Medulla oblongata (tissue), 1 donor: ENCODE results near the gene HECW1.
"Not testable (repeated sequence)": the region's sequence is repeated elsewhere in the genome, so short reads cannot be mapped to it uniquely, and the experiment has no call there.

Source experiments
- DNase-seq: peaks from one replicate; pipeline ENCODE4 v3.0.0-alpha.2; 2015; ENCODE audit errors: extremely low spot score

Gene HECW1

GRCh38 chr7:43112459-43112940, at the start of gene HECW1:
Gene HECW1 (plus strand): TSS chr7:43112647. CDS start chr7:43243906, 131,259 bp downstream.
- no peak for DNase-seq

- DNase-seq: no peak
These were observed 40.8 kb upstream of the HECW1 start for GRCh38 chr7:43071604-43072003.

- no peak for DNase-seq
These were observed 39.9 kb upstream of the HECW1 start for GRCh38 chr7:43072530-43072929.

DNA sequence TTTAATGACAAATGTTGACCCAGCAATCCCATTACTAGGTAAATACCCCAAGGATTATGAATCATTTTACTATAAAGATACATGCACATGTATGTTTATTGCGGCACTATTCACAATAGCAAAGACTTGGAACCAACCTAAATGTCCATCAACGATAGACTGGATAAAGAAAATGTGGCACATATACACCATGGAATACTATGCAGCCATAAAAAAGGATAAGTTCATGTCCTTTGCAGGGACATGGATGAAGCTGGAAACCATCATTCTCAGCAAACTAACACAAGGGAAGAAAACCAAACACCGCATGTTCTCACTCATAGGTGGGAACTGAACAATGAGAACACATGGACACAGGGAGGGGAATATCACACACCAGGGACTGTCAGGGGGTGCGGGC, 38.6 kb upstream of the HECW1 start:
- DNase-seq: not testable (repeated sequence)

- DNase-seq: no peak
These were observed 36.2 kb upstream of the HECW1 start for GRCh38 chr7:43076189-43076605.

DNA sequence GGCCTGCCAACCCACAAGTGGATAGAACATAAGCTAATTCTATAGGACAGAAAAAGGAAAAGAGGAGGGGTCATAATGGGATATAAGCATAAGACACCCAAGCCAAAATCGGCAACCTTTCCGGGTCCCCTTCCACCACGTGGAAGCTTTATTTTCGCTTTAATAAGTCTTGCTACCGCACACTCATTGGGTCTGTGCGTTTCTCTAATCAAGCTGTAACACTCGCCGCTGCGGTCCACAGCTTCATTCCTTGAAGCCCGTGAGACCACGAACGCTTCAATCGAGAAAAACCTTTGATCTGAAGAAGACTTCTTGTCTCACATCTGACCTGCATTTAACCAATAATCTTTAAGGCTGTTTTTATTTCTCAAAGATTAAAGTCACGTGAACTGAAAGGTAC, 35.8 kb upstream of the HECW1 start:
- no peak for DNase-seq

- no peak for DNase-seq
These were observed 35.2 kb upstream of the HECW1 start for GRCh38 chr7:43077285-43077684.

DNA sequence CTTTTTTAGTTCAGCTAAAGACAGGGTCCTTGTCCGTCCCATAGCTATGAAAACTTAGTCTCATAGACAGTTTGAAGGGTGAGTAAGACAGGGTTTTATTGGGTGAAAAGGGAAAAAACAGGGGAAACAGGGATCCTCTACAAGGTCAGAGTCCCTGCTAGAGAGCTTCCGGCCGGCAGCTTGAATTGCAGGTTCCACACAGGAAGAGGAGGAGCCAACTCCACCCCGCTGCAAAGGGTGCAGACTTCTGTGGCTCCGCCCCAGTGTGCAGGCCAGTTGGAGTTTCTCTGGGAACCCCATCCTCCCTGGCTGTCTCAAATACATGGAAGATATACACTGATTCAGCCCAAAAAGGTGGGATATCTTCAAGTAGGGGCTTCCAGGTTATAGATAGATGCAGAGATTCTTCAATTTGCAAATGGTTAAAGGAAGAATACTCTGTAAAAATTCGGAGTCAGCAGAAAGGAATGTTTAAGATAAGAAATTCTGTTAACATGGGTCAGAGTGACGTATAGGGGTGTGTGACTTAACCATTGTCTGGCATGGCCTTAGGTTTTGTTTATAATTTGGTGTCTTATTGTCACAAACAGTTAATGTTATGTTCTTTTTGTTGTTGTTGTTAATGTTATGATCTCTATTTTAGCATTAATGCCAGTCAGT, 34.6 kb upstream of the HECW1 start:
- DNase-seq: no peak

DNA sequence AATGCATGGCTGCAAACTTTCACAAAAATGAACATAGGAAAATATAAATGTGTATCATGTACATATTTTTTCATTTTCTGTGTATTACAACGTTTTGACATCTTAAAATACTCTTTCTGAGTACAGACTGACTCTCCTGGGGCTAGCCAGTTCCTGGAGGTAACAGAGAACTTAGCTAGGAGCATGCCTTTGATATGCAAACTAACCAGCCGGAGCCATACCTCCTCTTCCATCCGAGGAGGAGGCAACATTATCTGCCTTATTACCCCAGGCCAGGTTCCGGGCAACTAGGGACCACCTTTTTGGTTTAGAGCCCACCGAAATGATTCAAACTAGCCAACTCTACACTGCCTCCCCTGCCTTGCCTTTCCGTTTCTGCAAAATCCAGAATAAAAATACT, 33.7 kb upstream of the HECW1 start:
- no peak for DNase-seq

DNA sequence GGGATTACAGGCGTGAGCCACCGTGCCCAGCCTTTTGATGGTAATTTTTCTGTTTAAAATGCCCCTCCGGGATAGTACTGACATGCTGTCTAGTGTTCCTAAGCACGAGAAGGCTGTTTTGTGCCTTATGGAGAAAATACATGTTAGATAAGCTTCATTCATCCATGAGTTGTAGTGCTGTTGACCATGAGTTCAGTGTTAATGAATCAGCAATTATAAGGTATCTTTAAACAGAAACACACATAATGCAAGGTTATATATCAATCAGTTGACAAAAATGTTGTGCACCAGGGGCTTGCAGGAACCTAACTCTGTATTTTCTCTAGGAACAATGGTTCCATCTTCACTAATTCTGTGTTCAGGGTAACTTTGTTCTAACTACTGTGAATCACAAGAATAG, 30.8 kb upstream of the HECW1 start:
- DNase-seq: no peak

GRCh38 chr7:43083106-43083505, 29.3 kb upstream of the HECW1 start:
- no peak for DNase-seq

DNA sequence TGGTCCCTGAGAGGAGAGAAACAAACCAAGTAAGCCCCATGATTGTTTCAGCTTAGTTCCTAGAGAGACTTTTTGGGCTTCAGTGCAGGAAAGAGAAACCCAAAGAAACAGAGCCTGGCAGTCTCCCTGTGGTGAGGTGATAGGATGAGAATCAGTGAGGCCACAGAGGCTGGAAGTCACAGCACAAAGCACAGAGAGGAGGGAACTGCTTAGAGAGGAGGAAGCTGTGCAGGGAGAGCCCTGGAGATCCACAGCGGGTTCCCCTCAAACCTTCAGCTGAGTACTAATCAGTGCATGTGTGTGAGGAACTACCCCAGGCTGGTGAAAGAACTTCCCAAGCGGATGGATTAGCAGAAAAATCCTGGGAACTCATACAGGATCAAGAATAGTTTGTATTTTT, 27.4 kb upstream of the HECW1 start:
- no peak for DNase-seq

- no peak for DNase-seq
These were observed 26.5 kb upstream of the HECW1 start for GRCh38 chr7:43085992-43086391.

DNA sequence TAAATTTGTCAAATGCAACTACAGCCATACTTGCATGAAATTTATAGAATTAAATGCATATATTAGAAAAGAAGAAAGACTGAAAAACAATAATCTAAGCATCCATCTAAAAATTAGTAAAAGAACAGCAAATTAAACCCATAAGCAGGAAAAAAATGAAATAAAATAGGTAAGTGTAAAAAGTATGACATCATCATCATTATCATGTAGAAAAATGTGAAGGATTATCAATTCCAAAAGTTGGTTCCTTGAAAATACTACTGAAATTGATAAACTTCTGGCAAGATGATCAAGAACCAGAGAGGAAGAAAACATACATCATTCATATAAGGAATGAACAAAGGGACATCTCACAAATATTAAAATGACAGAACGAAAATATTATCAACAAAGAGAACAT, 19.6 kb upstream of the HECW1 start:
- no peak for DNase-seq

DNA sequence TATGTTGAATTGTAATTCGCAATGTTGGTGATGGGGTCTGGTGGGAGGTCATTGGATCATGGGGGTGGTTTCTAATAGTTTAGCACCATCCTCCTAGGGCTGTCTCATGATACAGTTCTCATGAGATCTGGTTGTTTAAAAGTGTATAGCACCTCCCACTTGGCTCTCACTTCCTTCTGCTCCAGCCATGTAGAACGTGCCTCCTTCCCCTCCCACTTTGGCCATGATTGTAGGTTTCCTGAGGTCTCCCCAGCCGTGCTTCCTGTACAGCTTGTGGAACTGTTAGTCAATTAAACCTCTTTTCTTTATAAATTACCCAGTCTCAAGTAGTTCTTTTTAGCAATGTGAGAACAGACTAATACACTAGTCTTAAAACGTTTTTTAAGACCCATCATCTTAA, 15.6 kb upstream of the HECW1 start:
- DNase-seq: no peak

DNA sequence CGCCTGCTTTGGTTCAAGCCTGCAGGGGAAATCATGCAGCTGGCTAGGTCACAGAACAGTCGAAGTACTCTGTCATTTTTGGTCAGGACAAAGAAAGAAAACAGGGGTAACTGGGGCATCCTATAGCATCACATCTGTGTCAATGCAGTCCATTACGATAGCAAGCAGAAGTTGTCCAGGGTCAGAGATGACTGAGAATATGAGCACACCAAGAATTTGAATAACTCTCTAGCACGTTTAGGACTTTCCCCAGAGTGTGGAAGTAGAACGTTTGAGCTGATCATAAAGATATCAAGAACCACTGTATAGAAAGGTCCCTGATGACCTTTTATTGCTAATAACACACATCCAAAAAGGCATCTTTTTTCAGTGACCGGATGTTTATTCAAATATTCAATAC, 12.7 kb upstream of the HECW1 start:
- no peak for DNase-seq

GRCh38 chr7:43104874-43105520, 7.5 kb upstream of the HECW1 start:
- no peak for DNase-seq

GRCh38 chr7:43105521-43106120, 6.8 kb upstream of the HECW1 start:
- no peak for DNase-seq

- peak; percentile 65 for DNase-seq
These were observed 4.0 kb upstream of the HECW1 start for GRCh38 chr7:43108255-43109011.

GRCh38 chr7:43110791-43111535, 1.5 kb upstream of the HECW1 start:
- no peak for DNase-seq

DNA sequence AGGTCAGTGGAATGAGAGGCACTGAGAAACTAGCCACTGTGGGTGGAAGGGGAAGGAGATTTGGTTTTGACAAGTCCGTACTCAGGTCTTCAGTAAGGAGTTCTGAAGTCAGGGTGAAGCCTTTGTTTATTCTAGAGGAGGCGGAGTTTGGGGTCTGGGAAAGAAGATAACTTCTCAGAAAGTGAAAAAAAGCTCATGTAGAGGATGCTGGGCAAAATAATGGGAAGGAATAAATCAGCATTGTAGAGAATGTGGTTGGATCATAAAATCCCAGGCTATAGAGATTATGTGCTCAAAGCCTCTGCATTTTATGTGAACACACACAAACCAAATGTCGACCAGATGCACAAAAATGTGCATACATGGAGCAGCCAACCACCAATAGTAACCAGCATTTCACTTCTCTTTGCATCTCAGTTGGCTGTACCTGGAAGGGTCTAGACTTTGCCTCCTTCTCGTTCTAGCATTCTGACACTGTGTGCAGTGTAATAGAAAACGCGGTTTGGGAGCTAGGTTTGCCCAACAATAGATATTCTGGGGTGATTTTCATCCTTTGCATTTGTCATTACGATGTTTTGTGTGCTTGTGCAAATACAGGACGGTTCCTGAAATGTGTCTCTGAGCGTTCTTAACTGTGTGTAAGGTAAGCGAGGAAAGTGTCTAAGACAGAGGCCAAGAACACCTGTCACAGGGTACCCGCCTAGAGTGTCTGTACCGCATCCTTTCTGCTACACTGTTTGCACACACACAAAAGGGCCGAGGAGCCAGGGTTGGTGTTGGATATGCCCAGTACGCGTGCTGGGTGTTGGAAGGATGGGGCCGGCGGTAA, 603 bp upstream of the HECW1 start:
- DNase-seq: no peak
